DMS79 (cell line): ENCODE data around the gene TAL1.

Experiments used
- DNase-seq: peaks from one replicate; lab custom pipeline; 2025; lab: John Stamatoyannopoulos, UW

TAL1 gene

DNA sequence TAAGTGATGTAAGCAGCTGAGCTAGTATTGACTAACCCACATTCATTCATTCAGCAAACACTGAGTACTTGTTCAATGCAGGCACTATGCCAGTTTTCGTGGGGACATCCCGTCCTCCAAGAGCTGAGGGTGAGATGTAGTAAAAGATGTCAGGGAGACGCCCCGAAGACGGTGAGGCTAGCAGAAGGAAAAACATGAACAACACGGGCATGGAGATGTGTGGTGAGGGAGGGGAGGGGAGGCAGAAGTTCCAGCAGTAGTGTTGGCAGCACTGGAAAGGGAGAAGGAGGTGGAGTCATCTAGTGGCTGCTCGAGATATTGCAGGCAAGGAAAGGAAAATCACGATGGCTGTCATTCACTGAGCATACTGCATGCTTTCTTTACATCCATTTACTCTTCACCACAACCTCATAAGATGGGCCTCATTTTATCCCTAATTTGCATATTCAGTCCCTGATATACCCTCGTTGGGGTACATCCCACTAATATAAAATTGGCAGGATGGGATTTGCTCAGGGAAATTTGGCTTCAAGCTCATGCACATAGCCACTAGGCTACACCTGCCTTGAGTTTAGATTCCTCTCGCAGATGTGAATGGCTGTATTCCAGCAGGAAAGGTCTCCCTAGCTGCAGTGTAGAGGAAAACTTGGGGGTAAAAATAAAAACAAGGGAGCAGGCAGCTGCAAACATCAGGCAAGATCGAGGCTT is 56.6 kb downstream of the TAL1 start:
- DNase-seq, result peak; percentile 24

DNA sequence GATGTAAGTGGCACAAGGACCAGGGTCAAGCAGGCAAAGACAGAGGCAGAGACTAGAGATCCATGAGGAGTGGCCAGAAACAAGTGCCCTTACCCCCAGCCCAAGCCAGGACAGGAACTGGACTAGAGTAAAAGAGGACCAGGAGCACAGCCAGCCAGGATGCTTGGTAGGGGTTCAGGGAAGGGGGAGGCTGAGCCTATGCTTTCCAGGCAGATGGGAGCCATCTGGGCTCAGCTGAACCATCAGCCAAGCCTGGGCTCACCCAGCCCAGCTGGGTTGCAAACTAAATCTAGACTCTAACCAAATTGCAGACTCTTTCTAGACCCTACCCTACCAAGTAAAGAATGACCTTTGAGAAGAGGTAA is 57.4 kb downstream of the TAL1 start:
- no peak for DNase-seq

GRCh38 chr1:47172782-47173181 is 59.2 kb downstream of the TAL1 start:
- no peak for DNase-seq
